Measurements from ENCODE around the gene ERGIC3.

ERGIC3 gene

DNA sequence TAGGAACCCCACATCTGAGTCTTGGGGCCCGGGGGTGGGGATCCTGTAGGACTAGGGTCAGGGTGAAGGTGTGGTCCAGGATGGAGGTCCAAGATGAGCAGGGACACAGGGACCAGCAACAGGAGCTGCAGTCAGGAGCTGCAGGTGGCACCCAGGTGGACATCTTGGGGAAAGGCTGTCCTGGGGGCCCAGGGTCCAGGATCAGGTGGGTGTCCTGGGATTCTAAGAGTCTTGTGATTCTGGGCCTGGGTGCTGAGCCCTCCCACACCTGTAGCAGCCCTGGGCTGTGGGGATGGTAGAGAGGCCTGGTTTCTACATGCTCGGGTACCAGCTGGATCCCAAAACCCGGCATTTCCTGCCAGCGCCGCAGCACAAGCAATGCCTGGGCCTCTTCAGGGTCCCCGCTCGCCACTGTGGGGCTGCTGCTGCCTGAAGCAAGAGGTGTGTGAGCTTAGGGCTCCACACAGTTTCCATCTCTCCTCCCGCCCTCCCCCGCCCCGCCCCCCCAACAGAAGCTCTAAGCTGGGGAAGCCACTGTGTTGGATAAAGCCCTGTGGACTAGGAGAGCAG, 20.7 kb downstream of the ERGIC3 start:
- no peak for DNase-seq

DNA sequence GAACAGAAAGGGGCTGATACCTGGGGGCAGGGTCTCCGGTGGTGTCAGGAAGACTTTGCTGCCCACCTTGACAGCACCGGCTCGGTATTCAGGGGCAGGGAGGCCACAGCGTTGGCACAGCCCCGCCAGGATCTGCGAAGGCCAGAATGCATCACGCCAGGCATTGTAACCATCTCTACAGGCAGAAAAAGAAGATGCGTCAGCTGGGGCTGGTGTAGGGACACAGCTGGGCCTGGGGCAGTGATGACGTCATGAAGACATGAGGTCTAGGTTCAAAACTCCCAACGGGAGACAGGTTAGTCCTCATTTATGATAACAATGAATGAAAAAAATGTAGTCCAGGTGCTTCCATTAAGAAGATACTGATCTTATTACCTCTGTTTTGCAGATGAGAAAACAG, 22.0 kb downstream of the ERGIC3 start:
- no peak for DNase-seq

DNA sequence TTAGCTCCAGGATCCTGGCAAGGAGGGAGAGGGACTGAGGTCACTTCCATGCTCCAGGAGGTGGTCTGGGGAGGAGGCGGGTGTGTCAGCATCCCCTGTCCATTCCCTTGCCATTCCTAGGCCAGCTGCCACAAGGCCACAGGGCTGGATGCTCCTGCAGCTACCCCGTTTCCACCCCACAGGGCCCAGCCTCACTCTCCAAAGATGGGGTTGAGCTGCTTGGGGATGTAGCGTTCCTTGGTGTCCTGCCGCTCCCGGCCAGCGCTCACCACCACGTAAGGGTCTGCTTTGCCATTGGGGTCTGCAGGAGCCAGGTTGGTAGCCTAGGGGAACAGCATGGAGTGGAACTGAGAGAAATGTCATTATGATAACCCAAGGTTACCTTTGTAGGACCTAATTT, 23.0 kb downstream of the ERGIC3 start:
- no peak for DNase-seq

DNA sequence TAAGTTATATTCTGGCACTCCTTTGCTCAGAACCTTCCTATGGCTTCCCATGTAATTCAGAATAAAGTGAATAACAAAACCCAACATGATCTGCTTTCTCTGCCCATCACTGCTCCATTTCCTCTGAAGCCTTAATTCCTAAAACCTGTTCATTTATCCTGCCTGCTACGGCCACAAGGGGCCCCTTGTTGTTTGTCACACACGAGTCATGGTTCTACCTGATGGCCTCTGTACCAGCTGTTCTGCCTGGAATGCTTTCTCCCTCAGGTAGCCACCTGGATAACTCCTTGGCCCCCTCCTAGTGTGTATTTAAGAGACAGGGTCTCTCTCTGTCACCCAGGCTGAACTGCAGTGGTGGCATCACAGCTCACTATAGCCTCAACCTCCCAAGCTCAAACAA, 26.8 kb downstream of the ERGIC3 start:
- DNase-seq, result peak; percentile 49

DNA sequence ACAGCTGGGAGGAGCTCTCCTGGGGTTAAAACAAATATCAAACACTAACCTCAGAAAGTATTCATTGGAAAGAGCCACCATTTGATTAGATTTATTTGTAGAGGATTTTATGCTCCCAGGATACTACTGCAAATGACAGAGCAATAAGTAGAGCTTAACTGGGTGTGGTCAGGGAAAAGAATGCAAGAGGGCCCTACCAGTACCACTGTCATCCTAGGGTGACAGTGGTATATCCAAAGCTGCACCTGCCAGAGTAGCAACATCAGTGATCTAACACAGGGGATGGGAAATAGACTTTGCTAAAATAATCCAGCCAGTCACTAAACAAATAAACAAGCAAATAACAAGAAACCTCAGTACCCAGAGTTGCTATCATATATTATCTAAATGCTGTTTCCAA, 29.7 kb downstream of the ERGIC3 start:
- DNase-seq, result no peak

DNA sequence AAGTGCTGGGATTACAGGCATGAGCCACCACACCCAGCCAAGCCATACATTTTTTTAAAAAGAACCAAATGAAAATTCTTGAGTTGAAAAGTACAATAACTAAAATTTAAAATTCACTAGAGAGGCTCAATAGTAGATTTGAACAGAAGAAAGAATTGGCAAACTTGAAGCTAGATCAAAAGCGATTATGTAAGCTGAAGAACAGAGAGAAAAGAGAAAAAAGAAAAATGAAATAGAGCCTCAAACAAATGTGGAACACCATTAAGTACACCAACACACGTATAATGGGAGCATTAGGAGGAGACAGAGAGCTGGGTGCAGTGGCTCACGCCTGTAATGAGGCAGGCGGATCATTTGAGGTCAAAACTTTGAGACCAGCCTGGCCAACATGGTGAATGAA, 31.0 kb downstream of the ERGIC3 start:
- no peak for DNase-seq

DNA sequence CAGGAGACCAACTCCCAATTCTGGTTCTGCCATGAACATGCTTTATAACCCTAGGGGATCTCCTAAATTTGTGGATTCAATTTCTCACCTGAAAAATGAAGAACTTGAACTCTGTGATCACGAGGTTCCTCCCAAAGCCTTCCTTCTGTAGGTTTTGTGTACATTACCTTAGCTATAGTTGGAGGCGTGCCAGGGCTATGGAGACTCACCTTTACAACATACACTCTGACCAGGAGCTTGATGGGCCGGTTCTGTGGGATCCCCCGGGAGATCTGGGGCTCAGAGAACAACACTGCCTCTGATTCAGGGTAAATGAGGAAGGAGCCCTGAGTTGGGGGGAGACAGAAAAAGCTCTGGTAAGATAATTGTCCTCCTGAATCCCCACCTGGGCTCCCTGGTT, 34.1 kb downstream of the ERGIC3 start:
- no peak for DNase-seq

DNA sequence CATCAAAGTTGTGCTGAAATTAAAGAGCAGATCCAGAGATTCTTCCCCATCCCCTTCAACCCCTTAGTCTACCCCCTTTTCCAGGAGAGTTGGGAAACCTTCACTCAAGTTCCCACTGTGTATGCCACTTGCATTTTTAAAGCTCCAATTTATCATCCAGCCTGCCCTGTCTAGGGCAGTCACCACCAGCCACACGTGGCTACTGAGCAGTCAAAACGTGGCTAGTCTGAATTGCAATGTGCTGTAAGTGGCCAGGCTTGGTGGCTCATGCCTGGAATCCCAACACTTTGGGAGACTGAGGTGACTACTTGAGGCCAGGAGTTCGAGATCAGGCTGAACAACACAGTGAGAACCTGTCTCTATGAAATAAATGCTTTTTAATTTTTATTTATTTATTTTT, 34.9 kb downstream of the ERGIC3 start:
- no peak for DNase-seq

DNA sequence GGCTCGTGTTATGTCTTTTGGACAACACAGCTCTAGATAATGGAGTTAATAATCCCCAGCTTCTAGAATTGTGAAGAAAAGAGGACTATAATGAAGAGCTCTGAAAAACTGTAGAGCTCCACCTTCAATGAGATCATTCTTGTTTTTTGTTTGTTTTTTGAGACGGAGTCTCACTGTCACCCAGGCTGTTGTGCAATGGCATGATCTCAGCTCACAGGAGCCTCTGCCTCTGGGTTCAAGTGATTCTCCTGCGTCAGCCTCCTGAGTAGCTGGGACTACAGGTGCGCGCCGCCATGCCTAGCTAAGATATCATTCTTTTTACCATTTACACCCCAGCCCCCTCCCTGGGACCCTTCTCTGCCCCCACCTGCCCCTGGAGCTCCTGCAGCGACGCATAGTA, 36.6 kb downstream of the ERGIC3 start:
- DNase-seq, result no peak

DNA sequence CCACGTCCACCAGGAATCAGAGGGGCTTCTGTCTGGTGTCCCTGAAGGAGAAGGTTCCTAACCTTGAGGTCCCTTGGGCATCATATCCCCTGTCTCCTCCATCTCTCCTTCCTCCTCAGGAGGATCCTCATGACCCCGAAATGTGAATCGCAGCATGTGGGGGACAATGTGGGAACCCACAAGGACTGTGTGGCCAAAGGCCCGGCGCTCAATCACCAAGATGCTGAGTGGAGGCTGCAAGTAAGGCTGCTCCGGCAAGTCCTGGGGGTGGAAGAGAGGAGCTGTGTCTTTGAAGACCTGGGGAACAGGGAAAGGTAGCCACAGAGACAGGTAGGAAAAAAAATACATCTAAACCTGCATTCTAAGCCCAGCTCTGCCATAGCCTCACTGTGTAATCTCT, 37.3 kb downstream of the ERGIC3 start:
- DNase-seq, result no peak

DNA sequence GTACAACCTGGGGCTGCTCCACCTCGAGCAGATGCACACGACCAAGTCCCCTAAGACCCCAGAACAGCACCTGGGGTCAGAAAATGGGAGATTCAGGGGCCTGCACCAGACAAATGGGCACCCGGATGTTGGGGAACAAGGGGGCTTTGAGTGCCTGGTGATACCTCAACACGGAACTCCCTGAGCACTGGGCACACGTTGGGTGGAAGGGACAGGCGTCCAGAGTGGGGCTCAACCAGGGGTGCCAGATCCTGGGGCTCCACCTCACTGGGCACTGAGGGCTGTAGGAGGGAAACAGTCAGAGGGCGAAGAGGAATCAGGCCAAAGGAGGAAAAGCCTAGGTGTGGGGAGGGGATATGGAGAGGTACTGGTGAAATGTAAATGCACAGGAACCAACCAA, 40.3 kb downstream of the ERGIC3 start:
- no peak for DNase-seq

DNA sequence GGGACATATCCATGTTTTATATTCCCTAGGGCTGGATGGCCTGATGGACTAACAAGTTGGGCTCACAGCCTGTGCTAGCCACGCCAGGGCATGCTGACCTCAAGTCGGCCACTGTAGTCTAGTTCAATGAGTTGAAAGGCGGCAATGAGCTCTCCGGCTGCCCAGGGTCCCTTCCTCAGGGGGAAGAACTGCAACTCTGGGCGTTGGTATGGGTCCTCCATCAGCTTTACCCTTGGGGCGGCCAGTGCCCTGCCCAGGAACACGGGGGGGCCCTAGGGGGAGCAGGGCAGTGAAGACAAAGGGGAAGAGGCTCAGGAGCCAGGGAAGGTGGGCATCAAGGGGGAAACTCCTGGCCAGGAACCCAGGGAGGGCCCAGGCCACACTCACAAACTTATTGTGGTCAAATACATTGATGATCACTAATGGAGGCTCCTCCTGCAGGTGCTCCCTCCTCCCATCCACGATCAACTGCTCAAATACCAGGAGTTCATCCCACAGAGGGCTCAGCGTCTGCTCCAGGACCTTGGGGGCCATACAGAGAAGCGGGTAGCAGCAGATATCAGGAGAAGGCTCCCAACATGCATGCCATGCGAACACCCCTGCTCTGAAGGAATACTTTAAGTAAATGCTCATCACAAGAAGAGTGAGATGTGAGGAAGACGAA, 41.0 kb downstream of the ERGIC3 start:
- no peak for DNase-seq

DNA sequence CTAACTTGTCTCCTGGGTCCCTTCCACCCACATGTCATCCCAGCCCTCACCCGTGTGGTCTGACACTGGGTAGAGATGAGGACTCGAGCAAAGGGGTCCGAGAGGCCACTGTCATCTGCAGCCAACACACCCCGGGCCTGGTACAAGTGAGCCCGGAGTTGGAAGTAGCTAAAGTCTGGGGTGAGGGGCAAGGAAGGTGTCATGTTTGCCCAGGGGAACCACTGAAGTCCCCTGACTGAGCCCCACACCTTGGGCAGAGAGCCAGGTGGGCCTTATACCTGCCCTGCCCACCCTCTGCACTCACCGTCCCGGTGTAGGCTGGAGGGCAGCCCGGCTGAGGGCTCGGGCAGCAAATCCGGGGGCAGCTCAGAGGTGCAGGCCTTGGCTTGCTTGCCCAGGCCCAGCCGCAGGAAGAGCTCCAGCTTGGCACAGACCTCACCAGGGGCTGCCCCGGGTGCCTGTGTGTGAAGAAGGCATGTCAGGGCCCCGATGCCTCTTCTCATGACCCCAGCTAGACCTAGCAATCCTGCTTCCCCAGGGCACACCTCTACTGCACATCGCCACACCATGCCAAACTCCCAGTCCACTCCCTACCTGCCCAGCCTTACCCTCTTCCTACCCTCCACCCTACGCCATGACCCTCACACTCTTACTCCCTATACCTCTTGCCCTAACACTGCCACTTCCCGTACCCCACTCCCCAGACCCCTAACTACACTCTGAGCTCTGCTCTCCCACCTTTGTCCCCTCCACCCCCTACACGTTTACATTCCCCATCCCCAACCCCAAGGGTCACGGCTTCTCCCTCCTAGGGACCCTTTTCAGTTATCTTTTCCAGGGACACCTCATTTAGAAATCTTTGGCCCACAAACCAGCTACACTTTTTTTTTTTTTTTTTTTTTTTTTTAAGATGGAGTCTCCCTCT, 42.0 kb downstream of the ERGIC3 start:
- no peak for DNase-seq

DNA sequence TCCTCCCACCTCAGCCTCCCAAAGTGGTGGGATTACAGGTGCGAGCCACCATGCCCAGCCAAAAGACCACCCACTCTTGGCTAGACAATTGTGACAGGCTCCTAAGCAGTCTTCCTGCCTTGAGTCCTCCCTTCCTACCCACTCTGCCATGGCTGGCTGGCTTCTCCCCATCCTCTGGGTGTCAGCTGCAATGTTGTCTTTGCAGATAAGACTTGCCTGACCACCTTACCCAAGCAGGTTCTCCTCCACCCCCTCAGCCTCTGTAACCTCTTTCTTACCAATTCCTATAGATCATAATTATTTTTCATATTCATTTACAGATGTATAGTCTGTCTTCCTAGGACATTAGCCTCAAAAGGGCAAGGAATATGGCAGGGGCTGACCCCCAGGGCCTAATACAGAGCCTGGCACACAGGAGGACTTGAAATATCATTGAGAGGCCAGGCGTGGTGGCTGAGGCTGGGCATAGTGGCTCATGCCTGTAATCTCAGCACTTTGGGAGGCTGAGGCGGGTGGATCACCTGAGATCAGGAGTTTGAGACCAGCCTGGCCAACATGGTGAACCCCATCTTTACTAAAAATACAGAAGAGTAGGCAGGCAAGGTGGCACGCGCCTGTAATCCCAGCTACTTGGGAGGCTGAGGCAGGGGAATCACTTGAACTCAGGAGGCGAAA, 45.0 kb downstream of the ERGIC3 start:
- DNase-seq, result no peak

DNA sequence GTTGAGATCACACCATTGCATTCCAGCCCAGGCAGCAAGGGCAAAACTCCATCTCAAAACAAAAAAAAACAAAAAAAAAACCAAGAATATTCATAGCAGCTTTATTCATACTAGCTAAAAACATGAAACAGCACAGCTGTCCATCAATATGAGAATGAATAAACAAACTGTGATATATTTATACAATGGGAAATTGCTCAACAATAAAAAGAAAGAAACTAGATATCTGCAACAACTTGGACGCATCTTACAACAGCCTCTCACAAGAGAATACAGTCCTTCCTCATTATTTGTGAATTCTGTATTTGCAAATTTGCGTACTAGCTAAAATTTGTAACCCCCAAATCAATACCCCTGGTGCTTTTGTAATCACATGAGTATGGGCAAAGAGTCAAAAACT, 45.6 kb downstream of the ERGIC3 start:
- no peak for DNase-seq

DNA sequence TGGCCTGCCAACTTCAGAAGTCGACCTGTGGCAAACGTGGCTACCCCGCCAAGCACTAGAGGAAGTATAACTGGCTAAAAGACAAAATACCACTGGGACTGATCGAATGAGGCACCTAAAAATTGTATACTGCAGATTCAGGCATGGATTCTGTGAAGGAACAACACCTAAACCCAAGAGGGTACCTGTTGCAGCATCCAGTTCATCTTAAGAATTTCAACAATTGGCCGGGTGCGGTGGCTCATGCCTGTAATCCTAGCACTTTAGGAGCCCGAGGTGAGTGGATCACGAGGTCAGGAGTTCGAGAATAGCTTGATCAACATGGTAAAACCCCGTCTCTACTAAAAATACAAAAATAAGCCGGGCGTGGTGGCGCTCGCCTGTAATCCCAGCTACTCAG, 46.5 kb downstream of the ERGIC3 start:
- no peak for DNase-seq

DNA sequence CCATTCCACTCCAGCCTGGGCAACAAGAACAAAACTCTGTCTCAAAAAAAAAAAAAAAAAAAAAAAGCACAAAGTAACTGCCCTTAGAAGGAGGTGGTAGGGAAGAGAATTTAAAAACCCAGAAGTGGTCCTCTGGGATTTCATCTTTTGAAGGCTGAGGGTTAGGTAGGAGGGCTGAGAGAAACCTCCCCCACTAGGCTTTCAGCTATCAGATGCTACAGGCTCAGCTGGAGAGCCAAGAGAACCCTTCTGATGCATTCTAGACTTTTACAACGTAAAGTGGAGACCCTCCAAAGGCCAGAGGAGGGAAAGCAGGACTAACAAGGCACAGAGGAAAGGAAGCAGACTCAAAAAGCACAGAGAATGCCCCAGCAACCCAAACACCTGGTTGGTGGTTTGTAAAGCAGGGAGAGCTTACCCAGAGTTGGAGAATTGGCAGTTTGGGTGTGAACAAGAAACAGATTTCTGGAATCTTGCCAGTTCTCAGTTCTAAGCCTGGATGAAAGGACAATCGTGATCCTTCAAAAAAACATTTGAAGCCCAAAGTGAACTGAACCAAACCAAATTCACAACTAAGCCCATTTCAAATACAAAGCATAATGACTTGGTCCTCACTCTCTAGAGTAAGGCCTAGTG, 50.6 kb downstream of the ERGIC3 start:
- peak; percentile 70 for DNase-seq

DNA sequence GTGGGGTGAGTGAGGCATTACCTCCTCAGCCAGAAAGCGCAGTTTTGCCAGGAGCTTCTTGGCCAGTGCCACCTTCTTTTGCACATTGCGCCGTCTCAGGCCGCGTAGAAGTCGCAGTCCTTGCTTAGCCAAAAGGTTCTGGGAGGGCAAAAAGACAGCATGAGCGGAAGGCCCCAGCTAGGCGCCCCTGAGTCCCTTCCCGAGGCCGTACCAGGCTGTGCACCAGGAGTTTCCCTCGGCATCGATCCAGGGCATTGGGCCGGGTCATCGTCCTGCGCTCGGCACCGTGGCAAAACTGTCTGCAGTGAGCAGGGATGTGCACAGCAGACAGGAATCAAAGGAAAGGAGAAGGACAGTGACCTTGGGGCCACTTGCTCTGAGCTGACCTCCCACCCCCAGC, 53.6 kb downstream of the ERGIC3 start:
- DNase-seq, result no peak

DNA sequence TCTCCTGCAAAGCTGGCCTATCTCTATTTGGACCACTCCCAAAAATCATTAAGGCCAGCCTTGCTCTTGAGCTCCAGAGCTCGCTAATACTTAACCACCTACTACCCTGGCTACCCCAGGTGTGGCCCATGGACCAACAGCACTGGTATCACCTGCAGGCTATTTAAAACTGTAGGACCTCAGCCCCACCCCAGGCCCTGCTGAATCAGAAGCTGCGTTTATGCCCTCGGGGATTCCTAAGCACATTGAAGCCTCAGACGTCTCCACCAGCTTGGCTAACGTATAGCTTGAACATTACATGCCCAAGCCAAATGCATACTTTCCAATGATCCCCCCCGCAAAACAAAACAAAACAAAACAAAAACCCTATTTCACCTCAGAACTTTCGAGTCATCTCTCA, 54.0 kb downstream of the ERGIC3 start:
- no peak for DNase-seq

DNA sequence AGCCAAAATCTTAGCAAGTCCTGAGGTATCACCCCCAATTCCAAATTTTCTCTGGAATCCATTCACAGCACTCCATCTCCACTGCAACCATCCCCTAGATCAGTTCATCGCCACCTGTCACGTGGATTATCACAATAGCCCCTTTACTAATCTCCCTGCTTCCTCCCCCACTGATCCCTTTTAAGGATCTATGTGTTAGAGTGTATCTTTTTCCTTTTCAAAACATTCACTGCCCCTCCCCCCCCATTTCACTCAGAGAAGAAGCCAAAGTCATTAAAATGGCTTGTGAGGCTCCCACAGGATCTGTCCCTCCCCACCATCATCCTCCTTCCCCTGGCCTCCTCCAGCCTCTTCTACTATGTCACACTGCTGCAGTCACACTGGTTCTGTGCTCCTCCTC, 55.3 kb downstream of the ERGIC3 start:
- DNase-seq, result no peak

DNA sequence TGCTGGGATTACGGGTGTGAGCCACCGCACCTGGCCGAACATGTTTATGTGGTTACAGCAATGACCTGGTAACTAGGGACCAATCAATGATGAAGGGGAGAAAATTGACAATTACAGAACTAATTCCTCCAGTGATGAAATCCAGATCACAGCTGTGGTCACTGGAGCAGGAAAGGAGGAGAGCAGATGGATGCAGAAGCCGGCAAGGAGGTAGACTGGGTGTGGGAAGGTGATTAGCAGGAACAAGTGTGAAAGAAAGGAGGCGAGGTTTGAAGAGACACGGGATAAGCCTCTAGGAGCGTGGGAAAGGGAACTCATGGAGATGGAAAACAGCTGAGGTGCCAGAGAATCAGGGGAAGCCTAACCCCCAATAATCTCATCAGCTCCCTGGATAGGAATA, 56.6 kb downstream of the ERGIC3 start:
- DNase-seq, result peak; percentile 39

DNA sequence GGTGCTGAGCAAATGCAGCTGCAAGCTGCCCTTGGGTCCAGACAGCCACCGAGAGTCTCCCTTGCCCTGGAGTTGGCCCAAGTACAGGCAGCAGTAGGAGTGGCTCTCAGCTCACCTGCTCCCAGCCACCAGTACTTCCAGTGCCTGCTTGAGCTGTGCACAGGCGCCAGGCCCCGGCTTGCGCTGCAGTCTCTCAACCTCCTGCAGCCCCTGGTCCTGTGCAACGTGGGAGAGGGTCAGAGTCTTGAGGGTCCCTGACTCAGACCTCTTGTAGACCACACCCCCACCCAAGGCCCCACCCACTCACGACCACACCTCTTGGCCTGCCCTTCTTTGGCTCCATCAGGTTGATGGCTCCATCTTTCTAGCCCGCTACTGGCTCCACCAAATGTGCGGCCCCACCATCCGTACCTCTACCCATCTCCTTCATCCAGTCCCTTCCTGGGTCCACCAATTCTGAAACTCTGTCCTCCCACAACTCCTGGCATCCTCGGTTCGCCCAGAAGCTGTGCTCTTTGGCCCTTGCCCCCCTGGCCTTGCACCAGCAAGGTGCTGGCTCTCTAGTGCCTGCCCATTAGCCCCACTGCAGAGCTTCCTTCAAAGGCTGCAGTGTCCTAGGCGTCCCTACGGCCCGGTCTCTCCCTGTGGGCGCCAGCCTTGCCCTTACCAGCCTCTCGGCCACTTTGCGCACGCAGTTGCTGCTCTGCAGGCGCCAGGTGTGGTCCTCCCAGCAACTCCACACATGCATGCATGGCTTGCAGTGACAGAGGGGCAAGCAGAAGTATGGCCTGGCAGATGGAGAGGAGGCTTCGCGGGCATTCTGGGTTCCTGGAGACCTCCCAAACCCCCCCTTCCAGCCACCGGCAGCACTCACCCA, 57.3 kb downstream of the ERGIC3 start:
- no peak for DNase-seq
